Measurements from ENCODE around the gene CHD8. TPM values are rescaled to one million over a fixed set of nuclear protein-coding genes. Genes with fewer than 3 reads are reported as not detected.
A peak's percentile ranks its signal among the peaks of the same experiment; 100 is the strongest.

The CHD8 gene, protein sequence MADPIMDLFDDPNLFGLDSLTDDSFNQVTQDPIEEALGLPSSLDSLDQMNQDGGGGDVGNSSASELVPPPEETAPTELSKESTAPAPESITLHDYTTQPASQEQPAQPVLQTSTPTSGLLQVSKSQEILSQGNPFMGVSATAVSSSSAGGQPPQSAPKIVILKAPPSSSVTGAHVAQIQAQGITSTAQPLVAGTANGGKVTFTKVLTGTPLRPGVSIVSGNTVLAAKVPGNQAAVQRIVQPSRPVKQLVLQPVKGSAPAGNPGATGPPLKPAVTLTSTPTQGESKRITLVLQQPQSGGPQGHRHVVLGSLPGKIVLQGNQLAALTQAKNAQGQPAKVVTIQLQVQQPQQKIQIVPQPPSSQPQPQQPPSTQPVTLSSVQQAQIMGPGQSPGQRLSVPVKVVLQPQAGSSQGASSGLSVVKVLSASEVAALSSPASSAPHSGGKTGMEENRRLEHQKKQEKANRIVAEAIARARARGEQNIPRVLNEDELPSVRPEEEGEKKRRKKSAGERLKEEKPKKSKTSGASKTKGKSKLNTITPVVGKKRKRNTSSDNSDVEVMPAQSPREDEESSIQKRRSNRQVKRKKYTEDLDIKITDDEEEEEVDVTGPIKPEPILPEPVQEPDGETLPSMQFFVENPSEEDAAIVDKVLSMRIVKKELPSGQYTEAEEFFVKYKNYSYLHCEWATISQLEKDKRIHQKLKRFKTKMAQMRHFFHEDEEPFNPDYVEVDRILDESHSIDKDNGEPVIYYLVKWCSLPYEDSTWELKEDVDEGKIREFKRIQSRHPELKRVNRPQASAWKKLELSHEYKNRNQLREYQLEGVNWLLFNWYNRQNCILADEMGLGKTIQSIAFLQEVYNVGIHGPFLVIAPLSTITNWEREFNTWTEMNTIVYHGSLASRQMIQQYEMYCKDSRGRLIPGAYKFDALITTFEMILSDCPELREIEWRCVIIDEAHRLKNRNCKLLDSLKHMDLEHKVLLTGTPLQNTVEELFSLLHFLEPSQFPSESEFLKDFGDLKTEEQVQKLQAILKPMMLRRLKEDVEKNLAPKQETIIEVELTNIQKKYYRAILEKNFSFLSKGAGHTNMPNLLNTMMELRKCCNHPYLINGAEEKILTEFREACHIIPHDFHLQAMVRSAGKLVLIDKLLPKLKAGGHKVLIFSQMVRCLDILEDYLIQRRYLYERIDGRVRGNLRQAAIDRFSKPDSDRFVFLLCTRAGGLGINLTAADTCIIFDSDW (N-terminal part only)
- total RNA-seq (2014; rRNA removed; shearing (Covaris generic)), result 32.8 and 35.9 TPM in 2 replicates
- polyA plus RNA-seq (2016; fragmentation: Nextera tagmentation; extraction: Ambion mirVana), result 21.2 and 21.4 TPM in 2 replicates

DNA sequence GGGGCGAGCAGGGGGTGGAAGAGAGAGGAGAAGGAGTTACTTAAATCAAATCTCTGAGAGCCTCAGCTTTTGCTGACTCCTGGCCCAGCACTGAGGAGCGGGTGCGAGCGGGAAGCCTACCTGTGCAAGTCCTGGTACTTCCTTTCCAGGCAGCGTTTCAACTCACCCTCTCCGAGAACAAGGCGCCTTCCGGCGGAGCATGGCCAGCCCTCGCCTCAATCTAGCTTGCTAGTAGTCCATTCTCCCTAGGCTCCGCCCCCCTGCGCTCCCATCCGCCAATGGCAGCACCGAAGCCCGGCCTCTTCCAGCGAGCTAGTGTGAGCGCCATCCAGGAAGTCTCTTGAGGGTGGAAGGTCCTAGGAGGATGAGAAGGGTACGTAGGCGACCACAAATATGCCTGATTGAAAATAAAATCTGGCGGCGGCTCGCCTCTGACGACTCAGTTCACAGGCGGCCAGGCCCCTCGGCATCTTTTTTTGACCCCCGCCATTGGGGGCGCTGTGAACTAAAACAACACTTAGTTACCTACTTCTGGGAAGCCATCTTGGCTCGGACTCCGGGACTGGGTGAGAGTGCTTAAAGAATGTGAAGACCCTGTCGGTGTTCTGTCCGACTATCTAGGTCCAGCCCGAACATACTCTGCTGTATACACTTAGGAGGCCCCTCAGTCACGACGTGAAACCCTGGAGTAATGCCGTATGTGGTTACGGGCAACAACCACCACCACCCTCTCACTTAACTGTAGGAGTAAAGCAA is at the start of gene CHD8:
TSS of gene CHD8 (minus strand) at position 212 of the 756 bp plus-strand sequence. CDS start 24,480 bp downstream, outside the sequence.
- Histone ChIP-seq H3K4me1 (ENCODE audit: insufficient read depth) (peaks cover 8% of the 10 kb centered on the region), H3K27me3 (replicated peaks; ENCODE audit: insufficient read depth) (no peaks in the 10 kb centered on the region), H3K79me2 (ENCODE audit: insufficient read depth) (peaks cover 47% of the 10 kb centered on the region), H3K36me3 (ENCODE audit: low read depth) (peaks cover 8% of the 10 kb centered on the region; the same call in 1 of the 2 replicates), H3K9me3 (ENCODE audit: low read depth) (no peaks in the 10 kb centered on the region), H3K27ac (peak within 1 kb of the TSS; percentile 97), H4K20me1 (ENCODE audit: insufficient read depth) (no peaks in the 10 kb centered on the region), H3K4me2 (ENCODE audit: unreplicated experiment) (peak within 1 kb of the TSS; percentile 96), H3F3A (ENCODE audit: insufficient read depth) (peaks cover 18% of the 10 kb centered on the region; the same call in 1 of the 2 replicates), H3K4me3 (peak within 1 kb of the TSS; percentile 93), H3K9ac (peak within 1 kb of the TSS; percentile 95), H2AFZ (peak within 1 kb of the TSS; percentile 100), H3K9me2 (ENCODE audit: insufficient read depth) (no peaks in the 10 kb centered on the region)
- in situ Hi-C loops (cut with MboI), result no loop called here
- TF ChIP-seq EZH2phosphoT487 (IDR thresholded peaks at IDR 0.05; ENCODE audit: insufficient read depth, low read depth), result no peak
- TF ChIP-seq EZH2 (IDR thresholded peaks at IDR 0.05; ENCODE audit: insufficient read depth, poor library complexity, severe bottlenecking), result no peak
- peak; percentile 100 for DNase-seq
- WGBS, 2 experiments (ENCODE audit: low coverage in 1 of 2, low lambda C conversion rate in 2 of 2, missing lambda C conversion rate in 2 of 2), result 0 to 2% methylated on average over 36 of the region's 36 CpGs

DNA sequence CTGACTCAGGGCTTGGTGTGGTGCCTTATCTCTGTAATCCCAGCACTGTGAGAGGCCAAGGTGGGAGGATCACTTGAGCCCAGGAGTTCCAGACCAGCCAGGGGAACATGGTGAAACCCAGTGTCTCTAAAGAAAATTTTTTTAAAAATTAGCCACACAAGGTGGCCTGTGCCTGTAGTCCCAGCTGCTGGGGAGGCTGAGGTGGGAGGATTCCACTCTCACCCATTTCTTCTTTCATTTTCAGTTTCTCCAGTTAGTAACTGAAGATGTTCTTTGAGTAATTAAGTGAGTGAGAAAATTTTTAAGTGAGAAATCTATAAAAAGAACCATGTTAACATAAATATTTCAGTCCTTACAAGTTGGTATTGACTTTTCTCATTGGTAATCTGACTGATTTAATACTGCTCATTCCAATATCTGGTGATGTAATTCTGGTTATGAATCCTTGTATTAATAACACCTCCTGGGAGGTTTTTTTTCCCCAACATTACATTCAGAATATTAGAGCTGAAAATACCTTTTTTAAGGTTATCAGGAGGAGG is 49.2 kb upstream of the CHD8 start:
- Histone ChIP-seq H4K20me1 (ENCODE audit: insufficient read depth) (no peaks in the 10 kb centered on the region), H3K4me3 (no peak overlapping the region), H2AFZ (no peak overlapping the region), H3K27me3 (replicated peaks; ENCODE audit: insufficient read depth) (no peaks in the 10 kb centered on the region), H3K36me3 (ENCODE audit: low read depth) (peaks cover 11% of the 10 kb centered on the region; the same call in 1 of the 2 replicates), H3K9me3 (ENCODE audit: low read depth) (no peaks in the 10 kb centered on the region), H3F3A (ENCODE audit: insufficient read depth) (0 out of 2 replicates have a peak, but pooled peaks cover 4% of the 10 kb centered on the region), H3K27ac (no peak overlapping the region), H3K4me1 (ENCODE audit: insufficient read depth) (peaks cover 5% of the 10 kb centered on the region), H3K9me2 (ENCODE audit: insufficient read depth) (no peaks in the 10 kb centered on the region), H3K9ac (no peak overlapping the region), H3K4me2 (ENCODE audit: unreplicated experiment) (no peak overlapping the region), H3K79me2 (ENCODE audit: insufficient read depth) (peaks cover 73% of the 10 kb centered on the region)
- in situ Hi-C loops (cut with MboI), result no loop called here
- no peak for DNase-seq
- TF ChIP-seq EZH2 (IDR thresholded peaks at IDR 0.05; ENCODE audit: insufficient read depth, poor library complexity, severe bottlenecking) (no peak), EZH2phosphoT487 (IDR thresholded peaks at IDR 0.05; ENCODE audit: insufficient read depth, low read depth) (no peak)

GRCh38 chr14:21503376-21503775 is 47.5 kb upstream of the CHD8 start:
- Histone ChIP-seq H3K4me3 (no peak overlapping the region), H3K9me2 (ENCODE audit: insufficient read depth) (no peaks in the 10 kb centered on the region), H3K9me3 (ENCODE audit: low read depth) (no peaks in the 10 kb centered on the region), H3K9ac (no peak overlapping the region), H2AFZ (no peak overlapping the region), H3K36me3 (ENCODE audit: low read depth) (peaks cover 26% of the 10 kb centered on the region), H3K27ac (no peak overlapping the region), H3K4me1 (ENCODE audit: insufficient read depth) (peaks cover 8% of the 10 kb centered on the region), H4K20me1 (ENCODE audit: insufficient read depth) (no peaks in the 10 kb centered on the region), H3F3A (ENCODE audit: insufficient read depth) (peaks cover 18% of the 10 kb centered on the region), H3K4me2 (ENCODE audit: unreplicated experiment) (no peak overlapping the region), H3K27me3 (replicated peaks; ENCODE audit: insufficient read depth) (no peaks in the 10 kb centered on the region), H3K79me2 (ENCODE audit: insufficient read depth) (peaks cover 56% of the 10 kb centered on the region)
- TF ChIP-seq EZH2 (IDR thresholded peaks at IDR 0.05; ENCODE audit: insufficient read depth, poor library complexity, severe bottlenecking), result no peak
- TF ChIP-seq EZH2phosphoT487 (IDR thresholded peaks at IDR 0.05; ENCODE audit: insufficient read depth, low read depth), result no peak
- DNase-seq, result no peak
- 88 to 96% methylated on average over 3 to 4 of the region's 4 CpGs for WGBS, 2 experiments (ENCODE audit: low coverage in 1 of 2, low lambda C conversion rate in 2 of 2, missing lambda C conversion rate in 2 of 2)
- in situ Hi-C loops (cut with MboI), result no loop called here

Measured in GM23248 (cell line).